Fibroblast of skin of left quadriceps (primary cell): ENCODE results near the gene SLC7A6OS.
"Not testable (repeated sequence)": the region's sequence is repeated elsewhere in the genome, so short reads cannot be mapped to it uniquely, and the experiment has no call there.

Experiments used
- DNase-seq, 2 experiments: peaks; one replicate each; pipeline ENCODE4 v3.0.0-alpha.2; 2013; ENCODE audit warnings: low read depth in 2 of 2

Gene SLC7A6OS

DNA sequence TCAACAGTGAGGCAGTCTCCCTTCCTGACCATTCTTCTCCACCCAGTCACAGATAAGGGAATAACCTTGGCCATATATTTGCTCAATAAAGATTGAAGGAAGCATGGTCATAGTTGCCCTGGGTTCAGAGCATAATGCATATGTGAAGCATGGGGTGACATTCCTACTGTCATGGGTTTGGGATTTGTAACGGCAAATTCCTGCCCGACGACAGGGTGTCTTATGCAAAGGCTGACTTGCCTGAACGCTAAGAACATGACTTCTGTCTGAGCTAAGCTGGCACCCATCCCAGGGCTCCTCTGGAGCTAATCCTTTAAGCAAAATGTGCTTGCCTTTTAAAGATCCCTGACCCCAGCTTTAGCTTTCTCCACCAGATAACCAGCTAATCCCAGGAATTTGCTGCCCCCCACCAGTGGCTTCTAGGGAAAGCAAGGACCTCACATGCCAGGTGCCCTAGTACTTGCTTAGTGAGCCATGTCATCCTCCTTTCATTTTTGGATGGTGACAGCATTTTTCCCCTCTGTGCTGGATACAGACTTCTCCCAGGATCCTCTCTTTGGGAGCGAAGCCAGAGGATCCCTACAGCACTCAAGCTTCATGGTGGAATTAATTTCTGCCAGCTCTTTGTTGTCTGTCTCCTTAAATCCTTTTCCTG, 11.7 kb downstream of the SLC7A6OS start:
- DNase-seq: peak in 1 of 2 experiments; percentile 30

DNA sequence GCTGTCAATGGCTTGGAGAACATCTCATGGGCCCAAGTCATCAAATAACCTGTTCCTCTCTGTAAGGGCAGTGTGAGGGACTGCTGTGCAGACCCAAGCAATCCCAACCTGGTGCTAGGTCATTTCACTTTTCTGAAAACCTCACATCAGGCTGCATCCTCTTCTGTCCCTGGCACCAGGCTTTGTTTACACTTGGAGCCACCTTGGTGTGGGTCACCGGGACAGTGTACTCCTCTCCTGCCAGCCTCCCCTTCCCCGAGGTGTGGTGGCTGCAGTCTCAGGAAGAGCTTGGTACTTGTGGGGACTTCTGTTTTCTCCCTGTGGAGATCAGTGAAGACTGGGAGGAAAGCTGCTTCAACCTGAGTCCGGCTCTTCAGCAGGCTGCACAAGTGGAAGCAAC, 12.4 kb downstream of the SLC7A6OS start:
- no peak for DNase-seq

DNA sequence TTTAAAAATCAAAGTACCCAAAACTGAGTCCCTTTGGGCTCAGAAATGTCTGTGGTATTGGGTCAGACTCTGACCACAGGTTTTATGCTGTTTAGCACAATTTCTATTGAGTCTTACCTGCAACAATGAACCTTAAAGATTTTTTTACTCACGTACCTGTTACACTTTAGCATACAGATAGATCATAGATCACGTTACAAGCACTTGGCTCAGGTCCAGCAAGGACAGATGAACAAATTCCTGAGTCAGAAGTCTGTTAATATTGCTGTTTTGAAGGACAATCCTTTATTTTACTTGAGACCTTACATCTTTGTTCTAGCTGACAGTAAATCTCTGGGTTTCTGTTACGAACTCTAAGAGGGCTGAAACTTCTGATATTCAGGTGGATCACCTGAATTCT, 12.8 kb downstream of the SLC7A6OS start:
- DNase-seq: no peak

DNA sequence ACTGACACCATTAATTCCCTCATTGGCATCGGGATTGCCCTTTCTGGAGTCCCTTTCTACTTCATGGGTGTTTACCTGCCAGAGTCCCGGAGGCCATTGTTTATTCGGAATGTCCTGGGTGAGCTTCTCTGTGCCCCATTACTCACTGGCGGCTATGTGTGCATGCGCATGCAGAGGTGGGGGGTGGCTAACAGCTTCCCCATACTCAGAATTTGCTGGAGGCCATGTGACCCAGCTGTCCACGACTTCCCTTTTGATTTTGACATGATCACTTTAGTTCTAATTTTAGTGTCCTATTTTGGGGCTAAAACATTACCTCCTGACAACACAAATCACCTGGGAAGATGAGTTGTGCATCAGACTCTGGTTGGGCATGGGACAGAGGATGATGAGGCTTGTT, 14.1 kb downstream of the SLC7A6OS start:
- DNase-seq: no peak

DNA sequence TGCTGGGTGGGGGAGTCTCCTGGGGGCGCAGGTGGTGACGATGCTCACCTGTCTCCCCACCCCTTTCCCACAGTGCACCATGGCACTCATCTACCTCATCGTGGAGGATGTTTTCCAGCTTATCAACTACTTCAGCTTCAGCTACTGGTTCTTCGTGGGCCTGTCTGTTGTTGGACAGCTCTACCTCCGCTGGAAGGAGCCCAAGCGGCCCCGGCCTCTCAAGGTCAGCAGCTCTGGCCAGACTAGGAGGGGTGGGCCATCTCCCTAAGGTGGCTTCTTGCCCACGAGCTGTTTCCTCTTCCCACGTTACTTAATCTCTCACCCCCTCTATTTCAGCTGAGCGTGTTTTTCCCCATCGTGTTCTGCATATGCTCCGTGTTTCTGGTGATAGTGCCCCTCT, 14.5 kb downstream of the SLC7A6OS start:
- DNase-seq: no peak

DNA sequence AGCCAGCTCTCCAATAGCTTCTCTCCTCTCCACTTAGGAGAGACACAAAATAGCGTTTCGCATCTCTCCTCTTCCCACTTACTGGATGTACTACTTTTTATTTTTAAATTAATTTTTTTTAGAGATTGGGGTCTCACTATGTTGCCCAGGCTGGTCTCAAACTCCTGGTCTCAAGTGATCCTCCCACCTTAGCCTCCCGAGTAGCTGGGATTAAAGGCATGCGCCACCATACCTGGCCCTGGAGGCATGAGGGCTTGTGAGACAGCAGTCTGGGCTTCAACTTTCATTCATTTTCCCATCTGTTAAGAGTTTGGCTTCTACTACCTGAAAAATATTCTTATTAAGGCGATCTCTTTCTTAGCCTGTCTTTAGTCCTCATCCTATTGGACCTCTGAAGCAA, 18.3 kb downstream of the SLC7A6OS start:
- no peak for DNase-seq

DNA sequence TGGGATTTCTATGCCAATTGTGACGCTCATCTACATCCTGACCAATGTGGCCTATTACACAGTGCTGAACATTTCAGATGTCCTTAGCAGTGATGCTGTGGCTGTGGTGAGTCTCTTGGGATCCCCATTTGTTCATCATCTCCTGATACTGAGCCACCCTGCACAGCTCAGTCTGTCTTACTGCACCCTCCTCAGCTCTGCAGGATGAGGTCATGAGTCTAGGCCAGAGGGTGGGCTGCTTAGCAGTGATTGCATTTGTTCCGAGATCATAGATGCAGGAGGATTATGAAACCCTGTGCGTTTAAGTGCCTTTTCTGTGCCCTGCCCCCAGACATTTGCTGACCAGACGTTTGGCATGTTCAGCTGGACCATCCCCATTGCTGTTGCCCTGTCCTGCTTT, 19.5 kb downstream of the SLC7A6OS start:
- no peak for DNase-seq

DNA sequence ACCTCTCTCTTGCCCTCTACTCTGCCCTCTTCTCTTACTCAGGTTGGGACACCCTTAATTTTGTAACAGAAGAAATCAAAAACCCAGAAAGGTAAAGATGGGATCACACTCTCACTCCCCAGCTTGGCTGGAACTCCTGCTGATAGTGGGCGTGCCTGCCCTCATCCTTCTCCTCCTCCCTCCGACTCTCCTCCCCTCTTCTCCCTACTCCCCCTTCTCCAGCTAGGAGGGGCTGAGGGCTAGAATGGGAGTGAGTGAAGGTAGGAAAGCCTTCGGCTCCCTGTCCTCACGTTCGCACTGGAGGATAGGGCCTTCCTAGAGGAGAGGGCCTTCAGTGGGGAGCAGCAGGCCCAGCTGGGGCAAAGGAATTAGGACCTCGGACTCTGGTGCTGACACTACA, 20.3 kb downstream of the SLC7A6OS start:
- no peak for DNase-seq

DNA sequence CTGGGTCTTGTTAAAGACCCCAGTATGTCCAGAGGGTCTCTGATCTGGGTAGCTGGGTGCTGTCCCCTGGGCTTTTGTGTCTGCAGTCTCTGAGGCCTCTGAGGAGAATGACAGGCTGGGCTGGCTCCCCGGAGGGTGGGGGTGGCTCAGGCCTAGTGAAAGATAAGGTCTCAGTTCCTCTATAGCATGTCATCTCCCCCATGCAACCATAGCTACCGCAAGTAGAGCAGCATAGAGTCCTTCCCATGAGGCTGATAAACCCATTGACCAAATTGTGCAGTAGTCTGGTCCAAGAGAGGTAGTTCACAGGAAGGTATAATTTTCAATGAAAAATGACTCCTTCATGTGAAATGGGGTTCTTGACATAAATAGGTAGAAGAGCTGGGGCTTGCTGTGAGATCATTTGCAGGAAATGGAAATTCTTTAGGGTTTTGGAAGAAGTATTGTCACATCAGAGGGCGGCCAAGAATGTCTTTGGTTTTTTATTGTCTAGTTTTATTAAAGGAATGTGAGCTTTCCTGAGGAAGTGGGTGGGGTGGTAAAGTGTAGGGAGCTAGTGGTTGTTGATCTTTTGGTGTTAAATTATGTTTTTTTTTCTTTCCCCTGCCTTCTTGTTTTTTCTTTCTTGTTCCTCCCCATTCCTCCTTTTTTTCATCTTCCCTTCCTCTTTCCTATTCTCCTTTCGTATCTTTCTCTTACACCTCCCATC, 21.0 kb downstream of the SLC7A6OS start:
- DNase-seq: no peak

DNA sequence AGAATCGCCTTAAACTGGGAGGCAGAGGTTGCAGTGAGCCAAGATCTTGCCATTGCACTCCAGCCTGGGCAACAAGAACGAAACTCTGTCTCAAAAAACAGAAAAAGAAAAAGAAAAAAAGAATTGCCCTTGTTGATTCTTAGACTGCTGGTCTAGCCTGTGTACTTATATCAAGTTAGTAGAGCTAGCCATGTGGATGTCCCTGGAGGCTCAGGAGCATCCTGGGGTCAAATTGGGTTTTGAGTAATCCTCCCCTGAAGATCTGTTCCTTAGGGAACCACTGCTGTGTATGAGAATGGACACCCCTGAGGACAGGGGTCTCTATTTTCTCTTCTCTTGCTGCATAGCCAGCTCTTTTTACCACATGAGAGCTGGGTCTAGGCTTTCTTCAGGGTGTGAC, 21.5 kb downstream of the SLC7A6OS start:
- no peak for DNase-seq

DNA sequence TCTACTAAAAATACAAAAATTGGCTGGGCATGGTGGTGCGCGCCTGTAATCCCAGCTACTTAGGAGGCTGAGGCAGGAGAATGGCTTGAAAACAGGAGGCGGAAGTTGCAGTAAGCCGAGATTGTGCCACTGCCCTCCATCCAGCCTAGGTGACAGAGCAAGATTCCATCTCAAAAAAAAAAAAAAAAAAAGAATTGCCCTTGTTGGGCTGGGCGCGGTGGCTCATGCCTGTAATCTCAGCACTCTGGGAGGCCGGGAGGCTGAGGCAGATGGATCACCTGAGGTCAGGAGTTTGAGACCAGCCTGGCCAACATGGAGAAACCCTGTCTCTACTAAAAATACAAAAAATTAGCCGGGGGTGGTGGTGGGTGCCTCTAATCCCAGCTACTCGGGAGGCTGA, 21.9 kb downstream of the SLC7A6OS start:
- not testable (repeated sequence) for DNase-seq

DNA sequence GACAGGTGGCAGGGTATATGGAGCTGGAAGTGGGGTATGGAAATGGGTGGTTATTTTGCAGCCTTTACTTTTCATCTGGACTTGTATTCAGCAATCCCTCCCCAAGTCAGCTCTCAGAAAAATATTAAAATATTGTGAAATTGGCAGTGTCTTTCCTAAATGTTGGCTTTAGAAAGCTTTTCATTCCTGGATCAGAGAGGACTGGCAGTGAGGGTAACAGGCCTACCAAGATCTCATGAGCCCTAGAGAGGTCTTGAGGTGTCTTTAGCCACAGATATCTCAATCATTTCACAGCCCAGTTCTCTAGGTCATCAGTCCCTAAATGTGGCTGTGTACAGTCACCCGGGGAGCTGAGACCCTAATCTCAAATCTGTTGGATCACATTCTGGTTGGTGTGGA, 22.5 kb downstream of the SLC7A6OS start:
- DNase-seq: no peak

DNA sequence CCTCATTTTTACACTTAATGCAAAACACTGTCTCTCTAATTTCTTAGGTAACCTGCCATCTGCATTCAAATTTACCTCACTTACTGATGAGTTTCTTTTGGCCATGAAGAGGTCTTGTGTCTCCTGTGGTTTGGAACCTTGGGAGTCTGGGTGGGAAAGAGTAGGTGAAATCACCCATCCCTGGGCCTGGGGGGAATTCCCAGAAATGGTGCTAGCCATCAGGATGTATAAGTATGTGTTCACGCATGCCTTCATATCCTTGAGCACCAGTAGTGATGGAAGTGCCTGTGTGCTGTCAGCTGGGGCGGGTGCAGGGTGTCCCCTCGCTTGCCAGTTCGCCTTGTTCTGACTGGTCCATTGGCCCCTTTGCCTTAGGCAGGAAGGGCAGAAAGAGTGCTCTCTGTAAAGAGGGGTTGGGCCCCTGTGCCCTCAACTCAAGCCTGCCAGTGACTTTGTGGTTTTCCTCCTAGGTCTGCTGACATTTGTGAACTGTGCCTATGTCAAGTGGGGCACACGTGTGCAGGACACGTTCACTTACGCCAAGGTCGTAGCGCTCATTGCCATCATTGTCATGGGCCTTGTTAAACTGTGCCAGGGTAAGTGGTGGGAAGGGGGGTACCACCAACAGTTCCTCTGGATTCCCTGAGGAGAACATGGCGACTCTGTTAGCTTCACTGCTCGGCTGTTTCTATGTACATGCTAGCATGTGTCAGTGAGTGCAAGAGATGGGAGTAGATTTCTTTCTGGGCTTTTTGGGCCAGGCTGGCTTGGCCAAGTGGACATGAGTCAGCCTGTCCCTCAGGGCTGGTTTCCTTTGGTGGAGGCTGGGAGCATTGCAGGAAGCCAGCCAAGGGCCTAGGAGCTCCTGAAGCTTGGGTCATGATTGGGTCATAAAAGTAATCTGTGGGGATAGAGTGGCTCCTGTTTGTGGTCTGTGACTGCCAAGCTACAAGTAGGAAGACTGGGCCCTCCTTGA, 23.2 kb downstream of the SLC7A6OS start:
- no peak for DNase-seq

DNA sequence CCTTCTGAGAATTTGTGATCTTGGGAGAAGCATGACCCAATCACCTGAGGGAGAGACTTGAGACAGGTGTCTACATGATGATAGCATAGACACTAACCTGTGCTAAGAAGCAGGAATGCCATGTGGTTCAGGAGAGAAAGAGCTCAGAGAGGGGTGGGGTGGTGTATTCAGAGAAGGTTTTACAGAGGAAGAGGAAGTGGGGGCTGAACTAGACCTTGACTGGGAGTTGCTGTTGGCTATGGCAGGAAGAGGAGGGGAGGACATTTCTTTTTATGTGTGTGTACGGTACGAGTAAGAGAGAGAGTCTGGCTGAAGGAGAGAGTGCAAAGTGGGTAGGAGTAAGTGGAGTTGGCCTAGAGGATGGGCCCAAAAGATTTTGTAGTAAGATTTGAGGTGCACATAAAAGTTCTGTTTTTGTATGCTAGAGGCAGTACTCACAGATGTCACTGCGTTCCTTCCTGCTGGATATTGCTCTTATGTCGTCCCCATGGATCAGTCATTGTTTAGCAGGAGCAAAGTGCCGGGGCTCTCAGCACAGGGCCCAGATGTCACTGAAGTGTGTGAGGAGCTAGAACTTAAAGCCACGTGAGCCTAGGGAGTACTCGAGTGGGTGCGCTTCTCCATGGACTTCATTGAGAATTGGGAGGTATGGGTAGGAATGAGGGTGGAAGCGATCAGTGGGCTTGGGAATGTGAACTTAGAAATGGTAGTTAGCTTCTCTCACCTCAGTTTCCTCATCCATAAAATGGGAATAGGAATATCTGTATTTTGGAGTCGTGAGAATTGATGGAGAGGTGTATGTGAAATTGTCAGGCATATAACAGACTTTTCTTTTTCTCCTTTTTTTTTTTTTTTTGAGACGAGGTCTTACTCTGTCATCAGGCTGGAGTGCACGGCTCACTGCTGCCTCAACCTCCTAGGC, 24.3 kb downstream of the SLC7A6OS start:
- DNase-seq: no peak

DNA sequence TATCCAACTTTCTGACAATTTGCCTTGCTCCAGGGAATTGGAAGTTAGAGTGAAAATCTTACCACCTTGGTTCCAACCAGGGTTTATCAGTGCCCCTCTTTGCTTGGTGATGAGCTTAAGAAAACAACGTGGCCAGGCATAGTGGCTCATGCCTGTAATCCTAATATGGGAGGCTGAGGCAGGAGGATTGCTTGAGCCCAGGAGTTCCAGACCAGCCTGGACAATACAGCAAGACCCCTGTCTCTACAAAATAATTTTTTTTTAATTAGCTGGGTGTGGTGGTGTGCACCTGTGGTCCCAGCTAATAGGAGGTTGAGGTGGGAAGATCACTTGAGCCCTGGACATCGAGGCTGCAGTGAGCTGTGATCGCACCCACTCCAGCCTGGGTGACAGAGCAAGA, 25.1 kb downstream of the SLC7A6OS start:
- DNase-seq: no peak

DNA sequence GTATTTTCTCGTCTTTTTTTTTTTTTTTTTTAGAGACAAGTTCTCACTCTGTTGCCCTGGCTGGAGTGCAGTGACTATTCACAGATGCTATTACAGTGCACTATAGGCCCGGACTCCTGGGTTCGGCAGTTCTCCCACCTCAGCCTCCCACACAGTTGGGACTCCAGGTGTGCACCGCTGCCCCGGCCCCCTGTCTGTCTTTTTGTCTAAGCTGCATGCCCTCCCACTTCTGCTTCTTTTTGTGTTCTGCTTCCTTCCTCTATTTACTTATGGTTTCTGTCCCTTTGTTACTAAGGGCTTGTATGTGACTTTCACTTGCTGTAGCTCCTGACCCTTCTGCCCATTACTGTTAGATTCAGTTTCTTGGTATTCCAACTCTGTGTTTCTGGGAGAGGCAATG, 25.9 kb downstream of the SLC7A6OS start:
- DNase-seq: no peak

DNA sequence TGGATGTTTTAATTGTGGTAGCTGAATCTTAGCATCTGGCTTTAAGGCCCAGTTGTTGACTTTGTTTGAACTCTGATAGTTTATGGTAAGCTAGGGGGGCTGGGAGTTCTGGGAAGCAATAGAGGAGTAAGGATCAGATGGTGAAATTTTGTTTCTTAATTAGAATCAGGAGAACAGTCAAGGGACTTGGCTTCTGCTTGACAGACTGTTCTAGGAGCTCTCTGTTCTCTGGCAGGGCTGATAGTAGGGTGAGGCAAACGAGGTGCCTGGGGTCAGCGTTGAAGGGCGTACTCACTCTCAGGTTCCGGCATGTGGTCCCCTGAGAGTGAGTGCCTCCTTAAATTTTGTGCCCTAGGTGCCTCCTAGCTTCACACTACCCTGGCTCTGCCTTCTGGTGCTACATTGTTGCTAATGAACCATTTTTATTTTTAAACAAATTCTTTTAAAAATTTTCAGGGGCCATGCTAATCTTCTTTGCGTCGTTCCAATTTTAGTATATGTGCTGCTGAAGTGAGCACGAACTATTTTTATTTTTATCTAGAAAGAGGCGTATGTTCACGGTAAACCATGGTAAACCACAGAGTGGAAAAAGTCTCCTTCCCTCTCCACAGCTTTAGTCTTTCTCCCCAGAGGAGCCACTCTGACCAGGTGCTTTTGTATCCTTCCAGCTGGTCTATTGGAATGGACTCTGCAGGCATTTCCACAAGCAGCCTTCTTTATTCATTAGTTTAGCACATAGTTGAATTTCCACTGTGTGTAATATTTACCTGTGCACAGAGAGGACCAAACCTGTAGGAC, 26.7 kb downstream of the SLC7A6OS start:
- DNase-seq: no peak

DNA sequence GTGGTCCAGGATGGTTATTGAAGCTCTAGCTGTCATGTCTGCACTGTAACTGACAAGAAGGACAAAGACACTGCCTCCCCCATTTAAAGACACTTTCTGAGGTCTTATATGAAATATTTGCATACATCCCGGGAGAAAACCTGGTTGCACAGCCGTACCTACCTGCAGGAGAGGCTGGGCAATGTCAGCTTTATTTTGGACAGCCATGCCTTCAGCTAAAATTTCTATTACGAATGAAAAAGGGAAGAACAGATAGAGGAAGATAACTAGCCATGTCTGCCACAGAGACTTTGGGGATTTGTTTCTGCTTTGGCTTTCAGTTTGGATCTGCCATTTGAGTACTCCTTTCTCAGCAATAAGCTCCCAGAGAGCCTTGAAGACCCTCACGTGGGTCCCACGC, 27.4 kb downstream of the SLC7A6OS start:
- no peak for DNase-seq

DNA sequence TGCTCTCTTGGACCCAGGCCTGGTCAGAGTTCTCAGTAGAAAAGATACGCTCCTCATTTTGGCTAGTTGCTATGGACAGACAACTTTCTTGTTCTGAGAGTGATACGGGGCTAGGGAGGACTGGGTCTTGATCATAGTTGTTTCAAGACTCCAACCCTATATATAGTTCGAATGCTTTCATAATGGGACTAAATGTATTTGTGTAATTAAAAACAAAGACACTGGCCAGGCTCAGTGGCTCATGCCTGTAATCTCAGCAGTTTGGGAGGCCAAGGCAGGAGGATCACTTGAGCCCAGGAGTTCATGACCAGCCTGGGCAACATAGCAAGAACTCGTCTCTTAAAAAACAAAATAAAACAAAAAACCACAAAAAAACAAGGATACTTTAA, 28.7 kb downstream of the SLC7A6OS start:
- no peak for DNase-seq

DNA sequence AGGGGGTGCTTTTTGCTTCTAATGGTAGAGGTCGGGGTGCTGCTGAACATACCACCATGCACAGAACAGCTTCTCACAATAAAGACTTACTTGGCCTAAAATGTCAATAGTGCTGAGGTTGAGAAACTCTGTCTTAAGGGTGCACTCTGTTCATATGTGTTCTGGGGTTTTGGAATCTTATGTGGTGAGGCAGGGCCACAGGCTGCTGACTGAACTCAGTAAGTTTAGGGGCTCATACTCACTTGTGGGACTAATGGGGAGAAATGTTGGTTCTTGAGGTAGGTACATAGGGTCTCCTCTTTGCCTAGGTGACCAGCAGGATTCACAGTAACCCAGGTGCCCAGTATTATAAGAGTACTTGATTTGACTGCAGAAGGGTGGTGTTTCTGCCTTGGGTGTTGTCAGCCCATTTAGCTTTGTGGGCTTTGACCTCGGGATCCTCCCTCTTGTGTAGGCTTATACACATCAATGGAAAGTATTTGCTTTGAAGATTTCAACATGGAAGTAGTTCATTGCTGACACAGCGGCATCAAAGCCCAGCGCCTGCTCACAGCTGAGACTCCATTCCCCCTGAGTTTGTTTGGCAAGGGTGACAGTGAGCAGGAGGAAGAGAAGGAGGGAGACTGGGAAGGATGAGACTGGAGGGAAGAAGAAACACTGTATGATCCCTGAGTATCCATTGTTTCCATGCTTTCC, 29.2 kb downstream of the SLC7A6OS start:
- no peak for DNase-seq
